ENCODE measurements around the gene SAYSD1.

SAYSD1 gene

DNA sequence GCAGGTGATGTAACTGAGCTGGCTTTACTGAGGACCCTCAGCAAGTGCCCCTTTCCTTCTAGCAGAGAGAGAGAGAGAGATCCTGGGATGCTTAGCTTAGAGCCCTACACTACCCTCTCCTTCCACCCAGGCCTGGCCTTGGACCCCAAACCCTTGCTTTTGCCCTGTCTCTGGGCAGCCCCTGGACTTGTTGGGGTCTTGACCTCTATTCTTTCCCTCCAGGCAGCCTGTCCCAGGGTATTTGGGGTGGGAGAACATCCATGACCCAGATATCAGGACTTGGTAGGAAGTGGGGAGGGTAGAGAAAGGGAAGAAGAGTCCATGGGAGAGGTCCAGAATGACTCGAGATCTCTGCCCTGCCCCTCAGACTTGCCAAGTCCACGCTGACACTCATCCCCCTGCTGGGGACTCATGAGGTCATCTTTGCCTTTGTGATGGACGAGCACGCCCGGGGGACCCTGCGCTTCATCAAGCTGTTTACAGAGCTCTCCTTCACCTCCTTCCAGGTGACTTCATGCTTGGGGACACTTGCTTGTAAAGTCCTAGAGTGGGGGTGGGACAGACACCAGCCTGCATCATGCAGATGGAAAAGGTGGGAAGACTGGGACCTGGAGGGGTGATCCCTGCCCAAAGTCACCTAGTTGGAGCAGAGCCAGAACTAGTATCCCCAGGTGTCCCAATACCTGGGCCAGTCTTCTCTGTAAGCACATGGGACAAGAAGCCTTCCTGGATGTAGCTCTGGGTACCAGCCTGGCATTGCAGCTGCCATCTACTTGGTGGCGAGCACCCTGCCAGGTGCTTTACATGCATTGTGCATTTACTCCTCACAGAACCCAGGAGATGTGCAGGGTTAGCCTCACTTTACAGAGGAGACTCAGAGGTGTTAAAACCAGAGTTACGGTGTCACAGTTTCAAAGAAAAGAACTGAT is 35.5 kb downstream of the SAYSD1 start:
- DNase-seq (ENCODE audit: low spot score), result no peak

DNA sequence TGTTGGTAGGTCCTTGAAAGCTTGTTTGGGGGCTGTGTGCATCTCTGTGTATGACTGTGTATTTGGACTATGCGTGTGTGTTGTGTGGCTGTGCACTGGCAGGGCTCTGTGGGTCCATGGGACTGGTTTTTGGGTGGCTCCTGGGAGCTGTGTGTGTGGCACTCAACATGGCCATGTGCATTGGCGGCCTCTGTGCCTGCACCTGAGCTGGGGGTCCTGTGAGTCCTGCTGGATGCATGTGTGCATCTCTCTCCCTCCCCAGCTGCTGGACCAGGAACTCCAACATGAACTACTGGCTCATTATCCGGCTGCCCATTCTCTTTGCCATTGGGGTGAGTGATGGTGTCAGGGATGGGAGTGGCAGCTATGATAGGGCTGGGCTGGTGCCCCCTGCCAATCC is 36.3 kb downstream of the SAYSD1 start:
- no peak for DNase-seq (ENCODE audit: low spot score)

DNA sequence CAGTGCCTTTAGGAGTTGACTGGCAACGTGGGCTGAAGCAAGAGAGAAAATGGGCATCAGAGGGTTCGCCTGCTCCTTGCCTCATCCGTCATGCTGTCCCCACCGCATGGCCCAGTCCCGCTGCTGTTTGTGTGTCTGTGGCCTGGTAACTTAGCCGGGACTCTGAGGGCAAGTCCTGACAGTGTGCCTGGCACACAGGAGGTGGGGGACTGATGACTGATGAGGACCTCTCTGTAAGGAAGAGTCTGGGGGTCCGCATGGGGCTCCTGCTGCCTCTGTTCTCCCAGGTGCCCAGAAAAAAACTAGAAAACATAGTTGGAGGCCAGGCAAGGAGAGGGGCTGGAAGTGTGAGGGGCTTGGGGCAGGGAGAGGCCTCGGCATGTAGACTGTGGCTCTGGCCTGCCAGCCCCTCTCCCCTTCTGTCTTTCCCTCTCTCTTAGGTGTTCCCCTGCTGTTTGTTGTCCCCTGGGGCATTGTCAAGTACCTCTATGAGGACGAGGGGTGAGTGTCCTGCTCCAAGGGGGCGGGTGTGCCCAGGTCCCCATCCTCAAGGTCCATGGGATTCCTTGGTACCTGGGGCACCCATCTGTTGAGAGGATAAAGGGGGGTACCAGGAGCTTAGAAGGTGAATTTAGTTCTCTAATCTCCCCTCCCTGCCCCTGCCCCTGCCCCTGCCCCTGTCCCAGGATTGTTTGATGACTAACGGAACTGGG is 36.9 kb downstream of the SAYSD1 start:
- no peak for DNase-seq (ENCODE audit: low spot score)

DNA sequence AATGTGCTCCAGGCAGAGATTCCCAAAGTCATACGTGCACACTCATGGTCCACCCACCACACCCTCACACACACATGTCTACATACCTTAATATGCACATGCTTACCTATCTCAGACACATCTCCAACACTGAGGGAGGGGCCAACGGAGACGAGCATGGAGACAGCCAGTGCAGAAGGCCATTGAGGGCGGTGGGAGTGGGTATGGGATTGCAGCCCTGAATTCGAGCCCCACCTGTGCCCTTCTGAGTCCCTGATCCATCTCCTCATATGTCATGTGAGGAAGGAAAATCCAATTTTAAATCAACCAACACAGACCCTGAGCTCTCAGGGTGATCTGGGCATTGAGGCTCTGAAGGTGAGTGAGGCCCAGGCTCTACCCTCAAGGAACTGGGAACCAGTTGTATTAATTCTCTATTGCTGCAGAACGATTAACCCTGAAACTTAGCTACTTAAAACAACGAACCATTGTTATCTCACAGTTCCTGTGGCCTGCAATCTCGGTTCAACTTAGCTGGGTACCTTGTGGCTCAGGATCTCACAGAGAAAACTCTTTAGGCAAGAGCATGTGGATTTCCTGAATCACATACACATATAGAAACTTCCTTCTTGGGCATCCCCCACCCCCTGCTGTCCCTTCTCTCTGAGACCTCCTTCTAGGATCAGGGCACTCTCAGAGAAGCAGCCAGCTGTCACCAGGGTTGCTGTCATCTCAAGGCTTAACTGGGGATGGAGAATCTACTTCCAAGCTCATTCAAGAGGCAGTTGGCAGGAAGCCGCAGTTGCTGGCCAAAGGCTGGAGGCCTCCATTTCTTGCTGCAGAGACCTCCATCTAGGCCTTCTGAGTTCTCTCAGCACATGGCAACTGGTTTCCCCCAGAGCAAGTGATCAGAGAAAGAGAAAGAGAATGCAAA is 38.1 kb downstream of the SAYSD1 start:
- no peak for DNase-seq (ENCODE audit: low spot score)

DNA sequence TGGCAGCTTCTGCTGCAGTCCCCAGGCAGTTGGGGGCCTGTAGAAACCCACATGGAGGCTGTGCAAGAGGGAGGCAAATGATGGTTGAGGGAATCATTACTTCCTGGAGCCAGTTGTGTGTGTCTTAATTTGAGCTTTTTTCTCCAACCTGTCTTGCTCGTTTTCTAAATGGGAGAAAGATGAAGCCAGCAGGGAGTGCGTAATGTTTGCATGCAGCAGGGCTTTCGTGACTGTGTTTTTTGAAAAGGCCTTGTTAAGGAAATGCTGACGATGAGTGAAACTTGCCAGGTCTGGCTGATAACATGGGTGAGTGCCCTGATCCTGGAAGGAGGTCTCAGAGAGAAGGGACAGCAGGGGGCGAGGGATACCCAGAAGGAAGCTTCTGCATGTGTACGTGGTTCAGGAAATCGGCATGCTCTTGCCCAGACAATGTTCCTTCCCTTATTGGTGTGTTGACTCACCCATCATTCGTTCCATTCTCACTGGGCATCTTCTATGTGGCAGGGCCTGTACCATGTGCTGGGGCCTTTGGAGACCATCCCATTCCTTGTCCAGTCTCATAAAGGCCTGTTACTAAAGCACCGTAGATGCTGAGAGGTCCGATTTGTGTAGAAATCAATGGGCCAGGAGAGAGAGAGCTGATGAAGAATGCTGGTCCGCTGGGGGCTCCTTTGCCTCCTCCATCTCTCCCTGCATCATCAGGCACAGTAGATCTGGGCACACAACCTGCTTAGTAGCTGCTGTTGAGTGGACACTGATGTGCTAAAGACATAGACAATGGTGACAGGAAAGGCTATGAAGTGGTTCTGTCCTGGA is 39.0 kb downstream of the SAYSD1 start:
- no peak for DNase-seq (ENCODE audit: low spot score)

DNA sequence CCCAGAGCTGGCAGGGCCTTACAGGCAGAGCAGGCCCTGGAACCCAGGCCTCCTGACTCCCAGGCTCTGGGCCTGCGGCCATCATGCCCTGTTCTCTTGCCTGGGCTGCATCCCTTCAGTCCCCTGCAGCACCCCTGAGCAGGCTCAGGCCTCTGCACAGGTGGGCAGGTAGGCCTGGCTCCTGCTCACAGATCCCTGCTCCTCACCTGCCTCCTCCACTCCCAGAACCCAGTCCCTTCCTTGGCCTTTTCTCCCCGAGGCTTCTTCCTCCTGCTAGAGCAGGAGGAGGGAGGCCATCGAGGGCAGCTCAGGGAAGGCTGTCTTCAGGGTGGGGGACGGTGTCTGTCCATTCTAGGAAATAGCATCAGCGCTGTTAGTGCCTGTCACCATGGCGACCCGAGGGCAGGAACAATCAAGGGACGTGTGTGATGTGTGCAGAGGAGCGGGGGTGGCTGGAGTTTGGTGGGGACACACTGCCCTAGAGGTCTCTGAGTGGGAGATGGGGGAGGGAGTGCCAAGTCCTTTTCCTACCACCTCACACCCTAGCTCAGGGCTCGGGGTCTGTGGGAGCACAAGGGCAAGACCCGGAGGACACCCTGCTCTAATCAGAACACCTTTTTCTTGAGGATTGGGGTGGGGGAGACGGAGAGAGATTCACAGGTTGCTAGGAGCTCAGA is 39.8 kb downstream of the SAYSD1 start:
- no peak for DNase-seq (ENCODE audit: low spot score)

DNA sequence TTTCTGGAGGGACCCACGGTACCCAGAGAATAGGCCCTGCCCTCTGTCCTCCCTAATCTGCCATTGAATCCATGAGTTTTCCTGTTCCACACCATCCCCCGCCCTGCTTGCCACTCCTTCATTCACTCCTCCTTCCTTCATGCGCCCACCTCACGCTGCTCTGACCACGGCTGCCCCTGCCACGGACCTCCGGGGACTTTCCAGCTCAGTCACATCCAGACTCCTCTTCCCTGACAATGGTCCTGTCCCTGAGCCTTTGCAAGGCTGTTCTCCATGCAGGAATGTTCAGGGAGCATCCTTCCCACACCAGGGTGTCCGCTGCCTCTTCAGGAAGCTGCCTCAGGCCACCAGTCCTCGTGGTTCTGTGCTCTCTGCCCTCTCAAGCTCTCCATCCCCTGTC is 40.5 kb downstream of the SAYSD1 start:
- no peak for DNase-seq (ENCODE audit: low spot score)

DNA sequence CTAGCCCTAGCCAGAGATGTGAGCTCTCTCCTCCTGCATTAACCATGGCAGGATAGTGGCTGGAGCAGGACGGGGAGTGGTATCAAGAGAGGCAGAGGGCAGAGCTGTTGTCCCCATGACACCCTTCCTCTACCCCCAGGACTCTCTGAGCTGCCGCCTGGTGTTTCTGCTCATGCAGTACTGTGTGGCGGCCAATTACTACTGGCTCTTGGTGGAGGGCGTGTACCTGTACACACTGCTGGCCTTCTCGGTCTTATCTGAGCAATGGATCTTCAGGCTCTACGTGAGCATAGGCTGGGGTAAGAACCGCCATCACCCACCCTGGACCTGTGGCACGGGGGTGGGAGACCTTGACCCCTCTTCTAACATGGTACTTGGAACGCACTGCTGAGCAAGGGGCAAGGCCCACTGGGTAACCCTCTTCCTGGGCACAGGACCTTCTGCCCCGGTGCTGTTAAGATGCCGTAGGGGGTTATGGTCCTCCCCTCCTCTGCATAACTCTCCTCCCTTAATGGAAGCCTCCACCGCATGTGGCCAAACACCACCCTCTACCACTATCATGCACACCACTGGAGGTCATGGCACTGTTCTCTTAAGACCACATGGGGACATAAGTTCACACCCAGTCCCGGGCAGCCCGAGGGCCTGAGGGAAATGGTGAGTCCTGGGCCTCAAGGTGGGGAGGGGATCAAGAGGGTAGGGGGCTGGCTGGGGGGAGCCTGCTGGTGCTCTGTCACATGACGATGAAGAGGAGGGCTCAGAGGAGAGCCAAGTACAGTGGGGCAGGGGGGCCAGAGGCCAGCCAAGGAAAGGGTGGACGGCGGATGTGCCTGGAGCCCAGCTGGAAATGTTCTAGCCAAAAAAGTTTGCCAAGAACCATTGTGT is 41.3 kb downstream of the SAYSD1 start:
- no peak for DNase-seq (ENCODE audit: low spot score)

DNA sequence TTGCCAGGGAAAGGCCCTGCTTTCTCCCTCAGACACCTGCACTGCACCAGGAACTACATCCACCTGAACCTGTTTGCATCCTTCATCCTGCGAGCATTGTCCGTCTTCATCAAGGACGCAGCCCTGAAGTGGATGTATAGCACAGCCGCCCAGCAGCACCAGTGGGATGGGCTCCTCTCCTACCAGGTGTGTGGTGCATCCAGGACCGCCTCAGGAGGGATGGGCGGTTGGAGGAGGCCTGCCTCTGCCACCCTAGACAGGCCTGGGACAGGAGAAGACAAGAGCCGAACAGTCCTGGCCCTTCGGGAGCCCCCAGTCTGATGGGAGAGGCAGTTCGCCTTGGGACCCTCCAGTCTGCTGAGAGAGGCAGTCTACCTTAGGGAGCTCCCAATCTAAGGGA is 42.2 kb downstream of the SAYSD1 start:
- DNase-seq (ENCODE audit: low spot score), result no peak

DNA sequence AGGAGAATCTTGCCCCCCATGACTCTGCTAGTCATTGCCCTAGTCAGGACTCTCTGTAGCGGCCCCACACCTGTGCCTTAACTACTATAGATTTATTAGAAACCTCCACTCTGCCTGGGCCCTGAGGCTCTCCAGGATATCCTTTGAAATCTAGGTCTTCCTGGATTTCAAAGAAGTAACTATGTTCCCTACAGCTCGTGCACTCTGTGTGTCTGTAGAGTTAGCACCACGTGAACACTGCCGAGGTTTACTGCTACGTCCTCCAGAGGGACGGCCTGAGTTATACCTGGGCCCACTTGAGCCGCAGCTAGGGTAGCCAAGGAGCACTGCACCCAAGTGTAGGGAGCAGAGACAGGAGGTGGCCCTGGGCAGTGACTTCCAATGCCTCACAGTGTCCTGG is 46.6 kb downstream of the SAYSD1 start:
- no peak for DNase-seq (ENCODE audit: low spot score)

DNA sequence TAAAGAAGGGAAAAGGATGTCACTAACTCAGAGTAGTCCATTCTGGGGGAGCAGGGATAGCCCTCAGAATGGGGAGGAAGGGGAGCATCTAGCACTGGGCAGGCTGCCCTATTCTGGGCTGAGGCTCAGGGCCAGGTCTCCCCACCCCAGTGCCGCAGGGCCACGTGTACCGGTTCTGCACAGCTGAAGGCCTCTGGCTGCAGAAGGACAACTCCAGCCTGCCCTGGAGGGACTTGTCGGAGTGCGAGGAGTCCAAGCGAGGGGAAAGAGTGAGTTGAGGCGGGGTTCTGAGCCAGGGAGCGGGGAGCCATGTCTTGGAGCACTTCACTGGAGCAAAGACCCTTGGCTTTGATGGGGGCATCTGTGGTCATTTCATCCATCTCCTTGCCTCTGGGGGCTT is 49.4 kb downstream of the SAYSD1 start:
- no peak for DNase-seq (ENCODE audit: low spot score)

DNA sequence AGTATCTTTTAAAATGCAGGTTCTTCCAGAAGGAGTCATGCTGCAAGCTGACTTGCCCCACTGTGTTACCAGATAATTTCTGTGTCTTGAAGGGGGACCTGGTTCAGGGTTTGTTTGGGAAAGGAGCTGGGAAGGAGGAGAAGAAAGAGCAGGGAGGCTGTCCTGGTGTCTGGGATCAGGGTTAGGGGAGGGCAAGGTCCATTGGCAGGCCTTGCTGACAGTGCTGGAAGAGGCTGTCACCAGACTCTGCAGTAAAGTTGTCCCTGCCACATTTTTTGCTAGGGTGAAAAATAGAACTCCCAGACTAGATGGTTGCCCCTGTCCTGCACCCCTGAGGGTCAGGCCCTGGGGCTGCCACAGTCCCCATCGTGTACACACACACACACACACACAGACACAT is 51.5 kb downstream of the SAYSD1 start:
- DNase-seq (ENCODE audit: low spot score), result no peak

DNA sequence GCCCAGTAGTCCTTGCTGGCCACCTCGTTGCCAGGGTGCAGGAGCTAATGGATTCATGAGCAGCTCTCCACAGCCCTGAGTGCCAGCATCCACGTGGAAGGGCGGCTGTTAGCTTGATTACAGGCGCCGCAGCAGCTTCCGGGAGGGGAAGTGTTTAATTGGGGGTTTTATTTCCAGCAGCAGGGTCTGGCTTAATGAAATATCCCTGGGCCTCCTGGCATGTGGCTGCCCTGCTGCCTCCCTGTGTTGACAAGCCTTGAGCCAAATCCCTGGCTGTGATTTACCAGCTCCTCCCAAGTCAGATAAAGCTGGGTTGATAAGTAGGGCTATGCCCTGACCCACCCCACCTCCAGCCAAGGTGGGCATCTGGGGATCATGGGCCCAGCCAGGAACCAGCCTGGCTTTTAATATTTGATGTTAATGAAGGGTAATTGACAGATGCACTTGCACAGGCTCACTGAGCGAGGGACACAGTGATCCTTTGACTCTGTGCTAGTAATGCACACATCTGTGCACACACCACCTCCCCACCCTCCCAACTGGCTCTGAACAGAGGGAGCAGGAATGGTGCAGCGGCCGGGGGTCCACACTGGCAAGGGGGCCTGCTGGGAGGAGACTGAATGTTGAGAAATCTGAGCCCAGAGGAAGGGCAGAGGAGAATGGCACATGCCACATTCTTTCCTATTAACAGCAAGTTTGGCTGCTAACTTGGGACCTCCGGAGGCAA is 52.8 kb downstream of the SAYSD1 start:
- DNase-seq (ENCODE audit: low spot score), result no peak

DNA sequence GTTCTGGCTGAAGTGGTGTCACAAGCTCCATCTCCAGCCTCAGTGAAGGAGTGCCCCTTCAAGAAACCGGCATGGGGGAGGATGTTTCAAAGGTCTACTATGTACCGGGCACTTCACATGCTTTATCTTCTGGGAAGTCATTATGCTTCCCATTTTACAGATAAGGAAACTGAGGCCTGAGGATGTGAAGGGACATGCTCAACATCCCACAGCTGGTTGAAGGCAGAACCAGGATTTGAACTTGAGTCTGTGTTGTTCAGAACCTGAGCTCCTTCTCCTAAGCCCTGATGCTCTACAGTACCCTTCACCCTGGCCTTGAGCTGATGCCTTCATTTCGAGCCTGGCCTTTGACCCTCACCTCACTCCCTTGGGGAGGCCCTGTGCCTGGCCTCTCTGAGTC is 53.4 kb downstream of the SAYSD1 start:
- no peak for DNase-seq (ENCODE audit: low spot score)

DNA sequence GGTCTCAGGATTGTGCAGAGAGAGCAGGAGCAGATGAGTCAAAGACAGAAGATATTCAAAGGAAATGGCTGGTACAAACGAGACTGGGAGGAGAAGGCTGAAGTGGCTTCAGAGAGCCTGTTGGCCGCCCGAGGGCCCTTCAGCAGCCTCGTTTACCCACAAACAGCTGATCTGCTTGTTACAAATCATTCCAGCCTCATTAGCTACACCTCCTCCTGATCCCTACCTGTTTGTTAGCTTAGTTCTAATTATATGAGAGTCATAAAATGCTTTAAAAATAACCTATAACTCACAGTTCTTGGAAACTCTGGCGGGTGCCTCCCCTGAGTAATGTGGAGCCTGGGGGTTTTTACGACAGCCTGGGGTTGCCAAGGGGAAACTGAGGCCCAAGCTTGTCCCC is 53.8 kb downstream of the SAYSD1 start:
- no peak for DNase-seq (ENCODE audit: low spot score)

DNA sequence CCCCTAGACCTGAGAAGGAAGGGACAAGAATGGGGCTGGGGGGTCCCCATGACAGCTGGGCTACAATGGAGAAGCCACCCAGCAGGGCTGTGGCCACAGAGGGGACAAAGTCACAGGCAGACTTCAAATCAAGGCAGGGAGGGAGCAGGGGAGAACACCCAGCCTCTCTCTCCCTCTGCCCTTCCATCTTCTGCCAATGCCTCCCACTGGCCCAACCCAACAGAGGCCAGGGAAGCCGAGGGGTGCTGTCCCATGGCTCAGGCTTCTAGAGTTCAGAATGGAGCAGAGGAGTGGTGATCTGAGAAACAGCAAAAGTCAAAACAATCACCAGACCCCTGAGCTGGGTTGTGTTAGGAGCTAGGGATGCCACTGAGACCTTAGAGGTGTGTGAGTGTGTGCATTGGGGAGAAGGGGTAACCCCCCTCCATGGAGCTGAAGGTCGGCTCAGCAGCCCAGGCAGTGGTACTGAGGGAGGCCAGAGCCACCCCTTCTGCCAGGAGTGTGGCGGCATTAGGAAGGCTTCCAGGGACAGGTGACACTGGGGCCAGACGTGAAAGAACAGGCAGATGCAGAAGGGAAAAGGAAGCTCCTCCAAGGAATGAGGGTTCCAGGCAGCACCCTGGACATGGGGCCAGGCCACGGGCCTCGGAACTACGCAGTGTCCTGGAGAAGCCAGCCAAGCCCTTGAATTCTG is 54.4 kb downstream of the SAYSD1 start:
- DNase-seq (ENCODE audit: low spot score), result no peak

DNA sequence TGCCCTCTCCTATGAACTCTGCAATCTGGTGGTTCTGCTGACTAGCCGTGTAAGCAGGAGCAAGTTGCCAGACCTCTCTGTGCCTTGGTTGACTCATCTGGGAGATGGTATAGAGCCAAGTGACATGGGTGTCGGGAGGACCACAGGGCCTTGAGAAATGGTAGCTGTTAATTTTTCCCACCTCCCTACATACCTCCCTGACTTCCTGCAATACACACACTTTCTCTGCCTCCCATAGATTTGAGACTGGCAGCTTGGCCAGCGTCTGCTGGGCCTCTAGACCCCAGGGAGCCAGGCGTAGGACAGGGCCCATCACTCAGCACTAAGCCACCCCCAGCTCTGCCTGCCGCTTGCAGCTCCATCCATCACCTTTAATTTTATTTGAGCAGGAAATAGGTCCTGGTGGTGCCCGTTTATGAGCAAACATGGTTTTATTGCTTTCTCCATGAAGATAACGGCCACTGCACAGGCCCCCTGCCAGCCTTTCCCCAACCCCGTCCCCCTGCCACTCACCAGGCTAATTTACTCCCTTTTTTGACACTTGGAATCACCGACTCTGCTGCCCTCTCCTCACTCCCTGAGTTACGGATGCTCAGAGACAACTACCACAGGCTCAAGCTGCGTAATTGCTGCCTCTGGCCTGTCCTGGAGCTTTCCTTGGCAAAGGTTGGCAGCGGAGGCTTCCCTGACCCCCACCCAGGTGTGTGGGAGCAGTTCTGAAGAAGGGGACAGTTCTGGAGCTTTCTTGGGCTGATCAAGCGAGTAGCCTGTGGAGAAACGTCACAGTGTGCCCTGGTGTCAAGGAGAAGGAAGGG is 55.3 kb downstream of the SAYSD1 start:
- DNase-seq (ENCODE audit: low spot score), result no peak

Measured in CD4-positive, alpha-beta T cell treated with Interleukin-15 for 4 hours (primary cell).